Superior temporal gyrus (tissue), 1 donor: ENCODE measurements around the gene RGS9.
"Not testable (repeated sequence)": the region's sequence is repeated elsewhere in the genome, so short reads cannot be mapped to it uniquely, and the experiment has no call there.

Experiments
- DNase-seq: peaks from one replicate; pipeline ENCODE4 v3.0.0-alpha.2; 2016; ENCODE audit errors: extremely low spot score

The RGS9 gene

GRCh38 chr17:65207448-65207847, 70.3 kb downstream of the RGS9 start:
- not testable (repeated sequence) for DNase-seq

DNA sequence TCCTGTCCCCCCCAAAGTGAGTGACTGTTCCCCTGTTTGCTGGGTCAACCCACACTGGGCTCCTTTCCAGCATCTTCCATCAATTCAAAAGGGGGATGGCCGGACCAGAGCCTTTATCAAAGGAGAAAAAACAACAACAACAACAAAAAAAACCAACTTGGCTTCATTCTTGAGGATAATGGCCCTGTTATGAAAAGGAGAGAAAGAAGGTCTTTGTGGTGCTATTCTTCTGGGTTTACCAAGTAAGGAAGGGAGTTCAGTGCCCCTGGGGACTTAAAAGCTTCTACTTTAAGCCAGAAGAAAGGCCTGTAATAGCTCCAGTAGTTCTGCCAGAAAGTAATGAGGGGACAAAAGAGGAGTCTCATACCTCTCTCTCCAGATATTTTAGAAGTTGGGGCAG, 71.5 kb downstream of the RGS9 start:
- DNase-seq: peak; percentile 13

DNA sequence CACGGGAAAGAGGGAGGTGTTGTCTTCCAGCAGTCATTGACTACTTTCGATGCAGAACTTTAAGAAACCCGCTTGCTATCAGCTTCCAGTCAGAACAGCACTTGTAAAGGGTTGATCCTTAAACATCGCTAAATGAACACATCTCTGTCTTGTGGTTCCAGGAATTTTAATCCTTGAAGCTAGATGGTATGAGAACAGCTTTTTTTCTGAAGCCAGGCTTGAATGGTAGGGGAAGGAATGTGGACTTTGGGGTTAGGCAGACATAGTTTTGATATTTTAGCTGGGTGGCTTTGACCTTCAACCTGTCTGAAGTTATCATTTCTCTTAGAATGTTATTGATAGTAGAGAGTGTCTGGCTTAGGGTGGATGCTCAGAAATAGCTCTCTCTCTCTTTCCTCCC, 81.1 kb downstream of the RGS9 start:
- DNase-seq: no peak

- DNase-seq: no peak
Observed at GRCh38 chr17:65219124-65219523, 82.0 kb downstream of the RGS9 start.

GRCh38 chr17:65219707-65220106, 82.5 kb downstream of the RGS9 start:
- DNase-seq: no peak

- DNase-seq: no peak
Observed at GRCh38 chr17:65220732-65221131, 83.6 kb downstream of the RGS9 start.

GRCh38 chr17:65222214-65222738, 85.1 kb downstream of the RGS9 start:
- no peak for DNase-seq

DNA sequence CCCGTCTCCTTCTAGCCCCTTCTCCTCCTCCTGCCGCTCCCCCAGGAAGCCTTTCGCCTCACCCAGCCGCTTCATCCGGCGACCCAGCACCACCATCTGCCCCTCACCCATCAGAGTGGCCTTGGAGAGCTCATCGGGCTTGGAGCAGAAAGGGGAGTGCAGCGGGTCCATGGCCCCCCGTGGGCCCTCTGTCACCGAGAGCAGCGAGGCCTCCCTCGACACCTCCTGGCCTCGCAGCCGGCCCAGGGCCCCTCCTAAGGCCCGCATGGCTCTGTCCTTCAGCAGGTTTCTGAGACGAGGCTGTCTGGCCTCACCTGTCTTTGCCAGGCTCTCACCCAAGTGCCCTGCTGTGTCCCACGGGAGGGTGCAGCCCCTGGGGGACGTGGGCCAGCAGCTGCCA, 87.9 kb downstream of the RGS9 start:
- DNase-seq: no peak

- no peak for DNase-seq
Observed at GRCh38 chr17:65226227-65226626, 89.1 kb downstream of the RGS9 start.

DNA sequence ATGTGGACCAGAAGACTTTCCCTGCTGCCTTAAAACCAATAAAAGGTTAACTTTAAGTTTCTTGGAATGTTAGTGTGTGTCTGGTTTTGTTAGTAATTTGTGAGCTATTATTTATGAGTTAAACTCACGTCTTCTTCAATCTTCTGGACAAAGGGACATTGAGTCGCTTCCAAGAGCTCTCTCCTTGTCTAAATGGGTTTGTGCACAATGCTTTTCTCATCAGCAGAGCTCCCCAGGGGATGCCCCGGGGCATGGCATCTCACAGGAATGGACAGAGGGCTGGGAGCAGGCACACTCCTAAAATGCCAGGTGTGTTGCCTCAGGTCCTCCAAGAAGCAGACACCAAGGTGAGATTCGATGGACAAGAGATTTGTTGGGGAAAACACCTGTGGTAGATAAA, 90.5 kb downstream of the RGS9 start:
- DNase-seq: no peak

DNA sequence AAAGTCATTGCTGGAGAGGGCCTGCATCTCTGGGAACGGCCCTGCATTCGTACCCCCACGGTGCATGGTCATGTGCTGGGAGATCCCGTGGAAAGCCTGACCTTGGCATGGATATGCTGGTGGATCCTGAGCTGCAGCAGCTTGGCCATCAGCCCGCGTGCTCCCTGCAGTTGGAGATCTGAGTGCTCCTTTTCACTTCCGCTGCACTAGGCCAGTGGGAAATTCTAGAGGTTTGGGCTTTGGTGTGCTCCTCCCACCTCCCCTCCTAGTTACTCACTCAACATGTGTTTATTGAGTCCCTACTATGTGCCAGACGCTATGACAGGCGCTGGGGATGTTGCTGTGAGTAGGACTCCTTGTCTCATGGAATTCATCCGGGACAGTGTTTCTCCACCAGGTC, 91.1 kb downstream of the RGS9 start:
- DNase-seq: no peak

DNA sequence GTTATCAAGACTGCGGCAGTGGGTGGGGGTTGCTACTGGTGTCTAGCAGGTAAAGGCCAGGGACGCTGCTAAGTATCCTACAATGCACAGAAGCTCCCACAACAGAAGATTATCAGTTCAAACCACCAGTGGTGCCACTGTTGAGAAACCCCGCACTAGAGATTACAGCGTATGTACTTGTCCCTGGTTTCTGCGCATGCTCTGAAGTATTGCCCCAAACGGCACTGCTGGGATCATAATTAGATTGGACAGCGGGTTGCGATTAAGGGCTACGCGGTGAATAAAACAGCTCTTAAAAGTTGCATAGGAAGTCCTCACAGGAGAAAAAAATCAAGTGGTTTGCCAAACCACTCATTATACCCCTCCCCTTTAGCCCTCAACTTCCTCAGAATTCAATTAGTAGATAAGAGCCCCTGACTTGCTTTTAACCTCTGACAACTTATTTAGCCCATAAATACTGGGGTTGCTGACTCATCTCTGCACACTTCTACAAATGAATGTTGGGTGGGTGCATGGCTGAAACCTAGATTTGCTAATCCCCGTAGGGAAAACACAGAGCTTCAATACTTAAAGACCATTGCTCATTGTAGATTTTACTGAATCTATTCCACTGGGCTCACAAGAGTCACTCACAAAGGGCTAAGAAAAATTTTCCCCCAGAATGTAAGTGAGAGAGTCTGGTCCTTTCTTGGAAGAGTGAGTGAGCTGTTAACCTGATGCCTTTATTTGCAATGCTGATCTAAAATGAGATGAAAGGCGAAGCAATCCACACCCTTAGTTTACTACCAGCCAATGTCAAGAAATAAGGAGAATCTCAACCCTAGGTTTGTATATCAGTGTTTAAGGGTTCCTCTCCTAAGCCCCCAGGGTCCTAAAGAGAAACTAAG, 91.8 kb downstream of the RGS9 start:
- no peak for DNase-seq

- no peak for DNase-seq
Observed at GRCh38 chr17:65229621-65229995, 92.4 kb downstream of the RGS9 start.

- no peak for DNase-seq
Observed at GRCh38 chr17:65230040-65230439, 92.9 kb downstream of the RGS9 start.

GRCh38 chr17:65231086-65231485, 93.9 kb downstream of the RGS9 start:
- DNase-seq: no peak

DNA sequence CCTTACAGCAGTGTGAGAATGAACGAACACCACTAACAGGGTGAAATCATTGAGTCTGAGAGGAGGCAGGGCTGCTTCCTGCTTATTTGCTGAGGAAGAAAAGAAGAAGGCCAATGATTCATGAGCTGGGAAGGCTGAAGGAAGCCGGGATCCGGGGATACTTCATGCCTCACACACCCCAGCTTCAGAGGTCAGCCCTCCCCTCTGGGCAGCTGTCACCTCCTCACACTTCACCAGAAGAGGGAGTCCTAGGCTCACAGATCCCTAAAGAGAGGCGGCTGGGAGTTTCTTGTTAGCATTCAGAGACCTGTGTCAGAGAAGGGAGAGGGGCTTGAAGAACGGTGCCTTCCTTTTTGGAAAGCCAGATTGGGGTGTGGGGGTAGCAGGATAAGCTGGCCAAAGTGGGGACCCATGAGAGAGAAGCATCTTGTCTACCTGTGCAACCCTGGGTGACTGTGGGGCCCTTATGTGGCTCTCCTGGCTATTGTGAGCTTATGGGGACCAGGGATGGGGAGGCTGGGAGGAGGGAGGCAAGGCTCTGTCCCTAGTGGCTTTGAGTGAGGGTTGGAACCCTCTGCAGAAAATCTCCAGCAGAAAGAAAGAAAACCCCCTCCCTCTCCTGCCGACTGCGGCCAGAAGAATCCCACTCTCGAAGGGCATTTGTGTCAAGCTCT, 94.6 kb downstream of the RGS9 start:
- peak; percentile 79 for DNase-seq

GRCh38 chr17:65235284-65235683, 98.1 kb downstream of the RGS9 start:
- no peak for DNase-seq

DNA sequence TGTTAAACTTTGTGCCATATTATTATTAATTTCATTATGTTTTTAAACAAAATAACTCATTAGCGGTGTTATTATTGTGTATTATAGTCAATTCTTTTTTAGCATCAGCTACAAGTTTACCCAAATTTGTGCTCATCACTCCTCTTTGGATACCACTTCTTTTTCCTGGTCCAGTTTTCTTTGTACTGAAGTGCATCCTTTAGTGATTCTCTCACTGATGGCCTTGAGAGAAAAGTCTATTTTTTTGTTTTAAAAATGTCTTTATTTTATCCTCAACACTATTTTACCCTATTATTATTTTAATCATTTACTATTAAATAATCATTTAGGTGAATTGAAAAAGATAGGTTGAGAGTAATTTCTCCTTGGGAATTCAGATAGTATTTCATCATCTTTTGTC, 99.2 kb downstream of the RGS9 start:
- DNase-seq: no peak

DNA sequence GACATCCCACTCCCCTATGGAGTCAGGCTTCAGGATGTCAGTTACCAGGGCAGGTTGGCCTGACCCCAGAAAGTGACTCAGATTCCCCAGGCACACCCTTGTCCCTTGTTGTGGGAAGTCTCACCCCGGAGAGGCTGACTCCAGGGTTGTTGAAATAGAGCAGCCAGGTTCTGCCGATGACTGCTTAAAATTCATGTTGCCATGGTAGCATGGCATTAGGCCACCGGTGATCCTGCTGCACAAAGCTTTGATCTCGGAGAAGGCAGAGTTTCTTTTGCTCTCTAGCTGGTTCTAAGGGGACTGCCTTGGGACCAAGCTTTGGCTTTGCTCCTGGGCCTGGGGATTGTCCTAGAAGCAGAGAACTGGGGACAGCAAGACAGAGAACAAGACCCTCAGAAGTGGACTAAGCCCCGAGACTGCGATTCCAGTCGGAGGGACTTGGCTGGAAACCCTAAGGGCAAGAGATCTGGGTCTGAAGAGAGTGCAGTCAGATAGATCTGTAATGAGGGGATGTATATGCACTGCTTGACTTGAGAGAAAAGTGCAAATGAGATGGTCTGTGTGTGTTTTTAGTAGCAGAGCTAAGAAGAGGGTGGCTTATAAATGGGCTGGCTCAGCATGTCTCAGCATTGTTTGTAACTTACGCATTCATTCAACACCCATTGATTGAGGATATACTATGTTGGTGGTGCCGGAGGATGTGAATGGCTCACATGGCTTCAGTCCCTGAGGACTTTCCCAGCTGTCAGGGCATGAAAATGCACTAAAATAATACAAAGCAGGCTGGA, 106.9 kb downstream of the RGS9 start:
- peak; percentile 25 for DNase-seq

- DNase-seq: no peak
Observed at GRCh38 chr17:65246252-65246651, 109.1 kb downstream of the RGS9 start.

GRCh38 chr17:65249774-65250173, 112.6 kb downstream of the RGS9 start:
- no peak for DNase-seq

DNA sequence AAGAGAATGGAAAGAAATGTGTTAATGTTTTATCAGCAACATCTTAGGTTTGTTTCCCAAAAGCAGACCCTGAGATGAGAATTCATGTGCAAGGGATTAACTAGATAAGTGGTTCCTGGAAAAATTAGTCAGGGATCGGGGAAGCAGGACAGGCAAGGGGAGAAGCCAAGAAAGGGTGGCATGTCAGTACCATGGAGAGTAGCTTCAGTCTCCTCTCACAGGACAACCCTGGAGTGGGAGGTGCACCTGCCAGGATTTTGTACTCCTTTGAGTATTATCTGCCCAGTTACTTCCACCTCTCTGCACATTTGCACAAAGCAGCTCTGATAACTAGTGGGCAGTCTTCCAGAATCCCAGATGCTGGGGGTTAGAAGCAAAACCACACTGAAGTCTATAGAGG, 117.0 kb downstream of the RGS9 start:
- no peak for DNase-seq
